Activated CD4-positive, alpha-beta T cell treated with anti-CD3 and anti-CD28 coated beads, Interleukin-10, Interleukin-2, amounts not matched to agents 100 ng/mL and 50 ng/mL, durations not matched to agents 16 hours and 8 hours (primary cell): Measurements from ENCODE around the gene CYP1A2.
"Not testable (repeated sequence)": the region's sequence is repeated elsewhere in the genome, so short reads cannot be mapped to it uniquely, and the experiment has no call there.

ENCODE experiments used
- DNase-seq: peaks from one replicate; pipeline ENCODE4 v3.0.0-alpha.2; 2020

Gene CYP1A2

GRCh38 chr15:74777769-74778598, 29.3 kb downstream of the CYP1A2 start:
- DNase-seq, result no peak

- no peak for DNase-seq
Measured at GRCh38 chr15:74778599-74778970, 29.9 kb downstream of the CYP1A2 start.

GRCh38 chr15:74779162-74779648, 30.6 kb downstream of the CYP1A2 start:
- DNase-seq, result no peak

GRCh38 chr15:74780523-74781430, 32.1 kb downstream of the CYP1A2 start:
- peak; percentile 87 for DNase-seq

GRCh38 chr15:74781431-74782258, 33.0 kb downstream of the CYP1A2 start, which contains the start of gene CSK:
CSK (plus strand) TSS chr15:74782080; CDS start chr15:74798298, 16,218 bp downstream.
- DNase-seq, result peak; percentile 87

- DNase-seq, result peak; percentile 60
Measured at GRCh38 chr15:74782259-74783071, 33.8 kb downstream of the CYP1A2 start.

GRCh38 chr15:74783072-74783807, 34.6 kb downstream of the CYP1A2 start:
- peak; percentile 78 for DNase-seq

- DNase-seq, result peak; percentile 34
Measured at GRCh38 chr15:74783808-74784175, 35.1 kb downstream of the CYP1A2 start.

- peak; percentile 60 for DNase-seq
Measured at GRCh38 chr15:74784426-74785193, 36.0 kb downstream of the CYP1A2 start.

GRCh38 chr15:74785194-74786032, 36.8 kb downstream of the CYP1A2 start:
- DNase-seq, result peak; percentile 83

GRCh38 chr15:74786081-74786480, 37.4 kb downstream of the CYP1A2 start:
- not testable (repeated sequence) for DNase-seq

GRCh38 chr15:74786551-74787165, 38.0 kb downstream of the CYP1A2 start:
- DNase-seq, result peak; percentile 55

GRCh38 chr15:74787251-74788041, 38.8 kb downstream of the CYP1A2 start:
- peak; percentile 96 for DNase-seq

GRCh38 chr15:74788042-74788682, 39.5 kb downstream of the CYP1A2 start:
- DNase-seq, result peak; percentile 35

GRCh38 chr15:74788683-74789151, 40.1 kb downstream of the CYP1A2 start:
- peak; percentile 80 for DNase-seq

GRCh38 chr15:74789171-74789631, 40.6 kb downstream of the CYP1A2 start:
- DNase-seq, result peak; percentile 56

GRCh38 chr15:74789741-74790079, 41.1 kb downstream of the CYP1A2 start:
- DNase-seq, result peak; percentile 44
